Colon (tissue), 2 donors: Measurements from ENCODE around the gene SYNRG.
"Not testable (repeated sequence)": the region's sequence is repeated elsewhere in the genome, so short reads cannot be mapped to it uniquely, and the experiment has no call there.

Source experiments
- FAIRE-seq: peaks from 2 replicates; lab custom pipeline; 2012; peaks lifted over from hg19 to GRCh38; lab: Jason Lieb, UNC
- donor health status: control.
- donor health status: control.

The SYNRG gene

GRCh38 chr17:37543637-37544052 lies 65.6 kb downstream of the SYNRG start:
- FAIRE-seq = no peak

- FAIRE-seq = no peak
These were observed 67.1 kb downstream of the SYNRG start for GRCh38 chr17:37541880-37542660.

- no peak for FAIRE-seq
These were observed 70.1 kb downstream of the SYNRG start for GRCh38 chr17:37538981-37539659.

- no peak for FAIRE-seq
These were observed 73.3 kb downstream of the SYNRG start for GRCh38 chr17:37535906-37536305.

- no peak for FAIRE-seq
These were observed 76.5 kb downstream of the SYNRG start for GRCh38 chr17:37532756-37533155.

GRCh38 chr17:37530420-37530819 lies 78.8 kb downstream of the SYNRG start:
- no peak for FAIRE-seq

- FAIRE-seq = no peak
These were observed 81.9 kb downstream of the SYNRG start for GRCh38 chr17:37527249-37527851.

- FAIRE-seq = no peak
These were observed 85.5 kb downstream of the SYNRG start for GRCh38 chr17:37523715-37524219.

- no peak for FAIRE-seq
These were observed 87.4 kb downstream of the SYNRG start for GRCh38 chr17:37521821-37522220.

- no peak for FAIRE-seq
These were observed 89.0 kb downstream of the SYNRG start for GRCh38 chr17:37520174-37520573.

- FAIRE-seq = no peak
These were observed 89.8 kb downstream of the SYNRG start for GRCh38 chr17:37519251-37519985.

- no peak for FAIRE-seq
These were observed 90.4 kb downstream of the SYNRG start for GRCh38 chr17:37518826-37519225.

GRCh38 chr17:37517881-37518280 lies 91.3 kb downstream of the SYNRG start:
- no peak for FAIRE-seq

- FAIRE-seq = no peak
These were observed 93.1 kb downstream of the SYNRG start for GRCh38 chr17:37516127-37516571.

GRCh38 chr17:37513711-37514110 lies 95.5 kb downstream of the SYNRG start:
- FAIRE-seq = no peak

GRCh38 chr17:37512442-37513068 lies 96.7 kb downstream of the SYNRG start:
- no peak for FAIRE-seq

GRCh38 chr17:37511642-37512041 lies 97.6 kb downstream of the SYNRG start:
- FAIRE-seq = not testable (repeated sequence)

- no peak for FAIRE-seq
These were observed 99.2 kb downstream of the SYNRG start for GRCh38 chr17:37510056-37510455.

GRCh38 chr17:37507111-37507510 lies 102.1 kb downstream of the SYNRG start:
- no peak for FAIRE-seq

- FAIRE-seq = no peak
These were observed 102.5 kb downstream of the SYNRG start for GRCh38 chr17:37506678-37507077.

- no peak for FAIRE-seq
These were observed 103.9 kb downstream of the SYNRG start for GRCh38 chr17:37505333-37505732.

- no peak for FAIRE-seq
These were observed 106.1 kb downstream of the SYNRG start for GRCh38 chr17:37503148-37503547.
